Measurements from ENCODE around the gene NLRP9. TPM values are rescaled to one million over a fixed set of nuclear protein-coding genes. Genes with fewer than 3 reads are reported as not detected.
"Not testable (repeated sequence)": the region's sequence is repeated elsewhere in the genome, so short reads cannot be mapped to it uniquely, and the experiment has no call there.

NLRP9 gene
- total RNA-seq, result not detected in 2 replicates
- long read RNA-seq, result 0 reads

GRCh38 chr19:55738302-55738701 lies at the start of gene NLRP9:
NLRP9 (minus strand) TSS chr19:55738402; CDS start chr19:55738374, 28 bp downstream.
- H3K9me3 Mint-ChIP-seq (ENCODE audit: unreplicated experiment), result peaks cover 7% of the 10 kb centered on the region
- H3K36me3 Mint-ChIP-seq (ENCODE audit: unreplicated experiment), result no peaks in the 10 kb centered on the region
- H3K27me3 Mint-ChIP-seq (ENCODE audit: unreplicated experiment), result no peaks in the 10 kb centered on the region
- no peaks in the 10 kb centered on the region for H3K4me1 Mint-ChIP-seq (ENCODE audit: unreplicated experiment)
- DNase-seq (ENCODE audit: extremely low spot score, unreplicated experiment), result no peak
- H3K4me3 Mint-ChIP-seq (ENCODE audit: unreplicated experiment), result no peak within 1 kb of the TSS
- no peak within 1 kb of the TSS for H3K27ac Mint-ChIP-seq (ENCODE audit: unreplicated experiment)
- TF ChIP-seq, protein P1, sequence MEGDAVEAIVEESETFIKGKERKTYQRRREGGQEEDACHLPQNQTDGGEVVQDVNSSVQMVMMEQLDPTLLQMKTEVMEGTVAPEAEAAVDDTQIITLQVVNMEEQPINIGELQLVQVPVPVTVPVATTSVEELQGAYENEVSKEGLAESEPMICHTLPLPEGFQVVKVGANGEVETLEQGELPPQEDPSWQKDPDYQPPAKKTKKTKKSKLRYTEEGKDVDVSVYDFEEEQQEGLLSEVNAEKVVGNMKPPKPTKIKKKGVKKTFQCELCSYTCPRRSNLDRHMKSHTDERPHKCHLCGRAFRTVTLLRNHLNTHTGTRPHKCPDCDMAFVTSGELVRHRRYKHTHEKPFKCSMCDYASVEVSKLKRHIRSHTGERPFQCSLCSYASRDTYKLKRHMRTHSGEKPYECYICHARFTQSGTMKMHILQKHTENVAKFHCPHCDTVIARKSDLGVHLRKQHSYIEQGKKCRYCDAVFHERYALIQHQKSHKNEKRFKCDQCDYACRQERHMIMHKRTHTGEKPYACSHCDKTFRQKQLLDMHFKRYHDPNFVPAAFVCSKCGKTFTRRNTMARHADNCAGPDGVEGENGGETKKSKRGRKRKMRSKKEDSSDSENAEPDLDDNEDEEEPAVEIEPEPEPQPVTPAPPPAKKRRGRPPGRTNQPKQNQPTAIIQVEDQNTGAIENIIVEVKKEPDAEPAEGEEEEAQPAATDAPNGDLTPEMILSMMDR (IDR thresholded peaks at IDR 0.05), result no peak

- TF ChIP-seq, protein P1 (IDR thresholded peaks at IDR 0.05), result no peak
- Mint-ChIP-seq H3K36me3 (ENCODE audit: unreplicated experiment) (no peaks in the 10 kb centered on the region), H3K27me3 (ENCODE audit: unreplicated experiment) (no peaks in the 10 kb centered on the region), H3K4me3 (ENCODE audit: unreplicated experiment) (no peak overlapping the region), H3K27ac (ENCODE audit: unreplicated experiment) (no peak overlapping the region), H3K9me3 (ENCODE audit: unreplicated experiment) (peaks cover 34% of the 10 kb centered on the region), H3K4me1 (ENCODE audit: unreplicated experiment) (no peaks in the 10 kb centered on the region)
- DNase-seq (ENCODE audit: extremely low spot score, unreplicated experiment), result no peak
These were observed 42.9 kb upstream of the NLRP9 start for GRCh38 chr19:55781112-55781511.

DNA sequence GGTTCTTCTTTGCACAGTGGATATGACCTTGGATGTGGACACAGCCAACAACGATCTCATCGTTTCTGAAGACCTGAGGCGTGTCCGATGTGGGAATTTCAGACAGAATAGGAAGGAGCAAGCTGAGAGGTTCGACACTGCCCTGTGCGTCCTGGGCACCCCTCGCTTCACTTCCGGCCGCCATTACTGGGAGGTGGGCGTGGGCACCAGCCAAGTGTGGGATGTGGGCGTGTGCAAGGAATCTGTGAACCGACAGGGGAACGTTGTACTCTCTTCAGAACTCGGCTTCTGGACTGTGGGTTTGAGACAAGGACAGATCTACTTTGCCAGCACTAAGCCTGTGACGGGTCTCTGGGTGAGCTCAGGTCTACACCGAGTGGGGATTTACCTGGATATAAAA lies 40.1 kb upstream of the NLRP9 start:
- peaks cover 37% of the 10 kb centered on the region for H3K9me3 Mint-ChIP-seq (ENCODE audit: unreplicated experiment)
- TF ChIP-seq, protein P1 (IDR thresholded peaks at IDR 0.05), result no peak
- no peaks in the 10 kb centered on the region for H3K36me3 Mint-ChIP-seq (ENCODE audit: unreplicated experiment)
- H3K27me3 Mint-ChIP-seq (ENCODE audit: unreplicated experiment), result no peaks in the 10 kb centered on the region
- no peak overlapping the region for H3K27ac Mint-ChIP-seq (ENCODE audit: unreplicated experiment)
- H3K4me1 Mint-ChIP-seq (ENCODE audit: unreplicated experiment), result no peaks in the 10 kb centered on the region
- no peak overlapping the region for H3K4me3 Mint-ChIP-seq (ENCODE audit: unreplicated experiment)
- peak; percentile 57 for DNase-seq (ENCODE audit: extremely low spot score, unreplicated experiment)

- H3K36me3 Mint-ChIP-seq (ENCODE audit: unreplicated experiment), result no peaks in the 10 kb centered on the region
- no peak overlapping the region for H3K4me3 Mint-ChIP-seq (ENCODE audit: unreplicated experiment)
- H3K4me1 Mint-ChIP-seq (ENCODE audit: unreplicated experiment), result no peaks in the 10 kb centered on the region
- TF ChIP-seq, protein P1 (IDR thresholded peaks at IDR 0.05), result no peak
- H3K9me3 Mint-ChIP-seq (ENCODE audit: unreplicated experiment), result peaks cover 37% of the 10 kb centered on the region
- H3K27ac Mint-ChIP-seq (ENCODE audit: unreplicated experiment), result no peak overlapping the region
- no peaks in the 10 kb centered on the region for H3K27me3 Mint-ChIP-seq (ENCODE audit: unreplicated experiment)
- DNase-seq (ENCODE audit: extremely low spot score, unreplicated experiment), result peak; percentile 74
These were observed 39.3 kb upstream of the NLRP9 start for GRCh38 chr19:55777528-55777927.

DNA sequence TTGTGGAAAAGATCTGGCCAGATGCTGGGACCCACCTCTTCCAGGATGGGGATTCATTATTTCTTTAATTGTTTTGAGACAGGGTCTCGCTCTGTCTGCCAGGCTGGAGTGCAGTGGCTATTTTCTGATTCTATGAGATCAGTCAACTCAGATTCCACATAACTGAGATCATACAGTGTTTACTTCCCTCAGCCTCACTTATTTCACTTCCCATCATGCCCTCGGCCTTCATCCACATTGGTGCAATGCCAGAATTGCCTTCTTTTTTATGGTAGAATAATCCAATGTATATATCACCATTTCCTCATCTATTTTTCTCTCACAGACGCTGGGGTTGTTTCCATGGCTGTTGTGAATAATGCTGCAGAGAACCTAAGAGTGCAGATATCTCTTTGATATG lies 31.4 kb upstream of the NLRP9 start:
- DNase-seq (ENCODE audit: extremely low spot score, unreplicated experiment); H3K4me3 Mint-ChIP-seq (ENCODE audit: unreplicated experiment); H3K27ac Mint-ChIP-seq (ENCODE audit: unreplicated experiment); H3K36me3 Mint-ChIP-seq (ENCODE audit: unreplicated experiment); H3K27me3 Mint-ChIP-seq (ENCODE audit: unreplicated experiment); H3K4me1 Mint-ChIP-seq (ENCODE audit: unreplicated experiment): not testable (repeated sequence)
- H3K9me3 Mint-ChIP-seq (ENCODE audit: unreplicated experiment), result peaks cover 14% of the 10 kb centered on the region

DNA sequence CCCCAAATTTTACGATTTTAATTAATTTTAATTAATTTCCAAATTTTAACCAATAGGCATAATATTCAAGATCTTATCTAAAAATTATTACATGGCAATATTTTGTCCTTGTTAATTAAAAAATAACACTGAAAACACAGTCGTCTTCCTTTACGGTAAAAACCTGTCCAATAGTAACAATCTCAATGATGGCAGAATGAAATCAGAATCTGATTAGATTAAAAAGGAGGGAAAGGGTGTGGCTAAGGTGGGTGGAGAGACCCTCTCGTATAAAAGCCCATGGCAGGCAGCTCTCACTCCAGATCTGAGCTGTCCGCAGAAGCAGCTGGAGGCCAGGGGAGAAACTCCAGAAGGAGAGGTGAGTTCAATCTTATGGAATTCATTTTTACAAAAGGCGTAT lies 30.6 kb upstream of the NLRP9 start, which contains the start of gene RFPL4AL1:
RFPL4AL1 (plus strand) TSS at position 301 of the 400 bp plus-strand sequence. CDS start 2,687 bp downstream, outside the sequence.
- H3K9me3 Mint-ChIP-seq (ENCODE audit: unreplicated experiment), result peaks cover 12% of the 10 kb centered on the region
- H3K27ac Mint-ChIP-seq (ENCODE audit: unreplicated experiment); H3K27me3 Mint-ChIP-seq (ENCODE audit: unreplicated experiment); H3K4me3 Mint-ChIP-seq (ENCODE audit: unreplicated experiment); H3K4me1 Mint-ChIP-seq (ENCODE audit: unreplicated experiment); H3K36me3 Mint-ChIP-seq (ENCODE audit: unreplicated experiment); DNase-seq (ENCODE audit: extremely low spot score, unreplicated experiment): not testable (repeated sequence)

Measured in osteocyte (in vitro differentiated cells).